GM19023 (cell line): ENCODE measurements around the gene AATK.

Experiments
- ATAC-seq: cut with Tn5 transposase; IDR thresholded peaks from one replicate; pipeline ENCODE4 v1.9.1; 2021; ENCODE audit warnings: mild to moderate bottlenecking, moderate library complexity; ENCODE audit not compliant: unreplicated experiment

AATK gene

GRCh38 chr17:81144423-81144781 is 21.6 kb downstream of the AATK start:
- no peak for ATAC-seq

GRCh38 chr17:81143717-81144422 is 22.2 kb downstream of the AATK start:
- ATAC-seq, result no peak

- no peak for ATAC-seq
Measured at GRCh38 chr17:81143200-81143527, 22.9 kb downstream of the AATK start.

GRCh38 chr17:81142301-81143199 is 23.5 kb downstream of the AATK start:
- ATAC-seq, result no peak

GRCh38 chr17:81140695-81141094 is 25.3 kb downstream of the AATK start:
- no peak for ATAC-seq

GRCh38 chr17:81140018-81140417 is 26.0 kb downstream of the AATK start:
- ATAC-seq, result no peak

- no peak for ATAC-seq
Measured at GRCh38 chr17:81139428-81139827, 26.6 kb downstream of the AATK start.

- ATAC-seq, result no peak
Measured at GRCh38 chr17:81138500-81138899, 27.5 kb downstream of the AATK start.

- no peak for ATAC-seq
Measured at GRCh38 chr17:81138083-81138482, 27.9 kb downstream of the AATK start.

- ATAC-seq, result no peak
Measured at GRCh38 chr17:81137248-81137647, 28.8 kb downstream of the AATK start.

- ATAC-seq, result no peak
Measured at GRCh38 chr17:81136366-81136765, 29.7 kb downstream of the AATK start.

- no peak for ATAC-seq
Measured at GRCh38 chr17:81135505-81136278, 30.3 kb downstream of the AATK start.

GRCh38 chr17:81134064-81134781 is 31.8 kb downstream of the AATK start:
- no peak for ATAC-seq

- ATAC-seq, result no peak
Measured at GRCh38 chr17:81132770-81133723, 33.0 kb downstream of the AATK start.

GRCh38 chr17:81132197-81132540 is 33.9 kb downstream of the AATK start:
- no peak for ATAC-seq

- no peak for ATAC-seq
Measured at GRCh38 chr17:81131486-81132196, 34.4 kb downstream of the AATK start.

GRCh38 chr17:81130385-81131361 is 35.3 kb downstream of the AATK start:
- ATAC-seq, result no peak

- ATAC-seq, result no peak
Measured at GRCh38 chr17:81129711-81130367, 36.2 kb downstream of the AATK start.
